Osteocyte (in vitro differentiated cells): ENCODE measurements around the gene MLLT11. TPM values are rescaled to one million over a fixed set of nuclear protein-coding genes. Genes with fewer than 3 reads are reported as not detected.
"Not testable (repeated sequence)": the region's sequence is repeated elsewhere in the genome, so short reads cannot be mapped to it uniquely, and the experiment has no call there.

ENCODE experiments used
- DNase-seq: peaks from one replicate; pipeline ENCODE4 v3.0.0; 2021; ENCODE audit warnings: mixed read lengths; ENCODE audit not compliant: unreplicated experiment; ENCODE audit errors: extremely low spot score
- H3K27ac Mint-ChIP-seq: one replicate; pipeline ENCODE4 v1.8.0; 2021; ENCODE audit warnings: mild to moderate bottlenecking, mixed read lengths; ENCODE audit not compliant: unreplicated experiment
- H3K27me3 Mint-ChIP-seq: one replicate; pipeline ENCODE4 v1.8.0; 2021; ENCODE audit warnings: mixed read lengths; ENCODE audit not compliant: unreplicated experiment
- H3K36me3 Mint-ChIP-seq: one replicate; pipeline ENCODE4 v1.8.0; 2021; ENCODE audit warnings: mixed read lengths; ENCODE audit not compliant: unreplicated experiment
- H3K4me1 Mint-ChIP-seq: one replicate; pipeline ENCODE4 v1.8.0; 2021; ENCODE audit warnings: mixed read lengths; ENCODE audit not compliant: unreplicated experiment
- H3K4me3 Mint-ChIP-seq: one replicate; pipeline ENCODE4 v1.8.0; 2021; ENCODE audit warnings: mild to moderate bottlenecking, moderate library complexity, mixed read lengths; ENCODE audit not compliant: unreplicated experiment
- H3K9me3 Mint-ChIP-seq: one replicate; pipeline ENCODE4 v1.8.0; 2021; ENCODE audit warnings: mixed read lengths; ENCODE audit not compliant: unreplicated experiment
- CTCF ChIP-seq: fragments of 200-600 bp; sonication (generic); IDR thresholded peaks from 2 replicates; pipeline ENCODE4 v1.5.0; 2021; ENCODE audit warnings: antibody characterized with exemption, mild to moderate bottlenecking, moderate library complexity
- total RNA-seq: library from RNA; stranded (reverse); gene quantifications from 2 replicates; pipeline ENCODE4 v1.2.1, GENCODE V29; 2021

Gene MLLT11
- total RNA-seq, 1 donor from 2014 or later, result 22.1 TPM

DNA sequence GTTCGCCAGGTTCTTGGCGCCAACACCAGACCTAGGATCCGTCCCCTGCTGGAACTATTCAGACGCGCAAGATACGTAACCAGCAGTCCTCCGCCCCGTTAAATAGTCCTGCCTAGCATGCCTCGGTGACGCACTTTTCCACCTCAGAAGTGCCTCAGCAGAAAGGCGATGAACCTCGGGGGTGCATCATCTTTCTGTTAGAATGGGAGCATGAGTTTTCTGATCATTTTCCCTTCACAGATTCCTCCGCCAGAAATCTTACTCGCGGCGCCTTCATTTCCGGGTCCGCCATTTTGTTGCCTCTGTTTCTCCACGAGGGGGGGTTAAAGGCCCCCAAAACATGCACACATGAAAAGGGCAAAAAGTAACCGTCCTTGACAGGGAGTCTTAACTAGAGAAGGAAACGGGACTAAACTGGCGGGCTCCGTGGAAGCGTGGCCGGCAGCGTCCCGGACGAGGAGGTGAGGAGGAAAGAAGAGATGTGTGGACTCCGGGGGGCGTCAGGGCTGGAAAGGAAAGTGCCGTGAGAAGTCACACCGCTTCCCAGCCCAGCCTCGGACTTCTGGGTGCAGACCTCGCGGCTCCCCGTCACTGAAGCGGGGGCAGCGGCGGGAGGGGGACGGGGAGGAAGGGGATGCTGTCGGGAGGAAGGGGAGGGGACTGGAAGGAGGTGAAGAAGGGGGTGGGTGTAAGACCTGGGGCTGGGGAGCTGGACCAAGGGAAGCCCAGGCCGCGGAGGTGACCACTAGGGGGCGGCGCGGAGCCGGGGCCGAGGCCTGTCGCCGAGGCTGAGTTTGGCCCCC, 10.5 kb downstream of the MLLT11 start, which contains the start of gene GABPB2:
Gene GABPB2, plus strand, starts transcription at position 288 of the 803 bp plus-strand sequence. CDS start 17,429 bp downstream, outside the sequence.
- Mint-ChIP-seq H3K4me3 (peak within 1 kb of the TSS; percentile 98), H3K27me3 (no peaks in the 10 kb centered on the region)
- peak; percentile 90 for TF ChIP-seq CTCF

GRCh38 chr1:151072224-151072623, 12.0 kb downstream of the MLLT11 start:
- Mint-ChIP-seq H3K4me1 (peaks cover 14% of the 10 kb centered on the region), H3K27ac (peak overlapping the region; percentile 100), H3K9me3 (no peaks in the 10 kb centered on the region), H3K4me3 (peak overlapping the region; percentile 98), H3K36me3 (peaks cover 10% of the 10 kb centered on the region), H3K27me3 (no peaks in the 10 kb centered on the region)
- no peak for DNase-seq
- TF ChIP-seq CTCF, result peak; percentile 13

More for the DNA sequence above, 10.5 kb downstream of the MLLT11 start, which contains the start of gene GABPB2:
- Mint-ChIP-seq H3K4me1 (peaks cover 14% of the 10 kb centered on the region), H3K9me3 (no peaks in the 10 kb centered on the region), H3K36me3 (peaks cover 10% of the 10 kb centered on the region), H3K27ac (peak within 1 kb of the TSS; percentile 100)
- DNase-seq, result peak; percentile 94

DNA sequence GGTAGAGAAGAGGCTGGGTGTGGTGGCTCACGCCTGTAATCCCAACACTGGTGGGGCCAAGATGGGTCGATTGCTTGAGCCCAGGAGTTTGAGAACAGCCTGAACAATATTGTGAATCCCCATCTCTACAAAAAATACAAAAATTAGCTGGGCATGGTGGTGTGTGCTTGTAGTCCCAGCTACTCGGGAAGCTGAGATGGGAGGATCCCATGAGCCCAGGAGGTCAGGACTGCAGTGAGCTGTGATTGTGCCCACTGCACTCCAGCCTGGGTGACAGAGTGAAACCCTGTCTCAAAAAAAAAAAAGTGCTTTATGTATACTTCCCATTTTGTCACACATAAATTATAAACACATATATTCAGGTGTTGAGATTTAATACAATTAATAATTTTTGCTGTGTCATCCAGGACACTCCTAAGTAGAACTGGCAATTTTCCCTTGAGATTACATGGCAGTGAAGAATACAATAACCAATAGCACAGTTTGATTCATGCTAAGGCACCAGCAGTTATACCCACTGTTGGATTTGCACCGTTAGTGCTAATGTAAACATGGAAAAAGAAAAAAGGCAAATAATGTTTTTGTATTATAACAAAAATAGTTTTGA, 25.9 kb downstream of the MLLT11 start:
- no peak overlapping the region for H3K4me3 Mint-ChIP-seq
- no peak for TF ChIP-seq CTCF
- H3K27ac Mint-ChIP-seq, result no peak overlapping the region
- H3K4me1 Mint-ChIP-seq, result no peaks in the 10 kb centered on the region
- DNase-seq, result no peak
- no peaks in the 10 kb centered on the region for H3K27me3 Mint-ChIP-seq
- H3K9me3 Mint-ChIP-seq, result no peaks in the 10 kb centered on the region
- H3K36me3 Mint-ChIP-seq, result no peaks in the 10 kb centered on the region

DNA sequence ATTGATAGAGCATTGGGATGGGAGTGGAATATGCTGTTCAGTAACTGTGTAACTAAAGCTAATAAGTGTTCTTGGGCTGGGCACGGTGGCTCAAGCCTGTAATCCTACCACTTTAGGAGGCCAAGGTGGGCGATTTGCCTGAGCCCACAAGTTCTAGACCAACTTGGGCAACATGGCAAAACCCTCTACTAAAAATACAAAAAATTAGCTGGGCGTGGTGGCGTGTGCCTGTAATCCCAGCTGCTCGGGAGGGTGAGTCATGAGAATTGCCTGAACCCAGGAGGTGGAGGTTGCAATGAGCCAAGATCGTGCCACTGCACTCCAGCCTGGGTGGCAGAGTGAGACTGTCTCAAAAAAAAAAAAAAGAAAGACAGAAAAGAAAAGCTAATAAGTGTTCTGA, 37.2 kb downstream of the MLLT11 start:
- not testable (repeated sequence) for H3K27me3 Mint-ChIP-seq, H3K4me1 Mint-ChIP-seq, H3K36me3 Mint-ChIP-seq, H3K9me3 Mint-ChIP-seq, DNase-seq, H3K4me3 Mint-ChIP-seq, H3K27ac Mint-ChIP-seq

DNA sequence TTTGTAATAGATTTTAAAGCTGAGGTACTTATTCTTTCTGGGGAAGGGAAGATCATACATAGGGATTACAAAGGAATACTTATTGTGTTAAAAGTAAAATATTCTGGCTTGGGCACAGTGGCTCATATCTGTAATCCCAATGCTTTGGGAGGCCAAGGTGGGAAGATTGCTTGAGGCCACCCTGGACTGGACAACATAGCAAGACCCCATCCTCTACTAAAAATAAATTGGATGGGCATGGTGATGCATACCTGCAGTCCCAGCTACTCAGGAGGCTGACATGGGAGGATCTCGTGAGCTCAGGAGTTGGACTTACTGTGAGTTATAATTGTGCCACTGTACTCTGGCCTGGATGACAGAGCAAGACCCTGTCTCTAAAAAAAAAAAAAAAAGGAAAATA, 37.9 kb downstream of the MLLT11 start:
- no peak overlapping the region for H3K4me3 Mint-ChIP-seq
- no peaks in the 10 kb centered on the region for H3K4me1 Mint-ChIP-seq
- no peaks in the 10 kb centered on the region for H3K9me3 Mint-ChIP-seq
- no peak overlapping the region for H3K27ac Mint-ChIP-seq
- no peak for DNase-seq
- no peak for TF ChIP-seq CTCF
- no peaks in the 10 kb centered on the region for H3K27me3 Mint-ChIP-seq
- H3K36me3 Mint-ChIP-seq, result peaks cover 5% of the 10 kb centered on the region
